ENCODE data around the gene ZSWIM6. TPM values are rescaled to one million over a fixed set of nuclear protein-coding genes. Genes with fewer than 3 reads are reported as not detected.

The ZSWIM6 gene
- total RNA-seq, 1 donor from 2014 or later, result 5.9 TPM

GRCh38 chr5:61582205-61582820, 250.3 kb downstream of the ZSWIM6 start:
- intact Hi-C loops (cut with micrococcal nuclease), result no loop called here

- intact Hi-C loops (cut with micrococcal nuclease), result no loop called here
These were observed 250.8 kb downstream of the ZSWIM6 start for GRCh38 chr5:61582887-61583286.

- intact Hi-C loops (cut with micrococcal nuclease), result no loop called here
These were observed 254.3 kb downstream of the ZSWIM6 start for GRCh38 chr5:61586096-61587084.

- intact Hi-C loops (cut with micrococcal nuclease), result no loop called here
These were observed 255.1 kb downstream of the ZSWIM6 start for GRCh38 chr5:61587125-61587524.

DNA sequence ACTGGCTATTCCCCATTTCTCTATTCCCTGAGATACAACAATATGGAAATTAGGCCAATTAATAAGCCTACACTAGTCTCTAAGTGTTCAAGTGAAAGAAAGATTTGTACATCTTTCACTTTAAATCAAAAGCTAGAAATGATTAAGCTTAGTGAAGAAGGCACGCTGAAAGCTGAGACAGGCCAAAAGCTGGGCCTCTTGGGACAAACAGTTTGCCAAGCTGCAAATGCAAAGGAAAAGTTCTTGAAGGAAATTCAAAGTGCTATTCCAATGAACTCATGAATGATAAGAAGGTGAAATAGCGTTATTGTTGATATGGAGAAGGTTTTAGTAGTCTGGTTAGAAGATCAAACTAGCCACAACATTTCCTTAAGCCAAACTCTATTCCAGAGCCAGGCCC, 256.2 kb downstream of the ZSWIM6 start:
- intact Hi-C loops (cut with micrococcal nuclease), result no loop called here

GRCh38 chr5:61589946-61590345, 257.9 kb downstream of the ZSWIM6 start:
- intact Hi-C loops (cut with micrococcal nuclease), result no loop called here

DNA sequence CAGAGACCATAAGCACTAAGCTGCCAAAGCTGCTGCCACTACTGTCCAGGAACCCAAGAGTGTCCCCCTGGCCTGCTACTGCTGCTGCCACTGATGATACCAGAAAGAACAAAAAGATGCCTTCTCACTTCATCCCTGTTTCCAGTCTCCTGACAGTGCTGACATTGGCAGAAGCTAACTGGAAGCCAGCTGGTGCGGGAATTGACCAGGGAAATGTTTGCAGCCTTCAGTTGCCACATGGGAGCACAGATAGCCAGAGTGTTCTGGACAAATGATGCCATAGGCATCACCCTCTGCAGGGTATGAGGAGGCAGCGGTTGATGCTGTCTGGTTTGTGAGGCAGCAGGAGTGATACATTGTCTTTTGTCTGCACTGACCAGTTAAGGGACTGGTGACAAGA, 258.4 kb downstream of the ZSWIM6 start:
- intact Hi-C loops (cut with micrococcal nuclease), result no loop called here

DNA sequence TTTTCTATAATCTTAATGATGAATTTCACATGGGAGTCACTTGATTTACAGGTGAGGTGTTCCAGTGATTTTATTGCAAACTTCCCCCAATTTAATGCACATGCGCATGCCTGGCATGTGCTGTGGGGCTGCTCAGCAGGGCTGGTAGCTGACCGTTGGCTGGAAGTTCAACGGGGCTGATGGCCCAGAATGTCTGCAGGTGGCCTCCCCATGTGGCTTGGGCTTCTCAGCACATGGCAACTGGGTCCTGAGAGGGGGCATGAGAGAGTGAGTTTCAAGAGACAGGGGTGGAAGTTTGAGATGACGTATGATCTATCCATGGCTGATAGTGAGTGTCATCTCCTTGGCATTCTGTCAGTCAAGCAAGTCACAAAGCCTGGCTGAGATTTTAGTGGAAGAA, 259.8 kb downstream of the ZSWIM6 start:
- intact Hi-C loops (cut with micrococcal nuclease), result no loop called here

DNA sequence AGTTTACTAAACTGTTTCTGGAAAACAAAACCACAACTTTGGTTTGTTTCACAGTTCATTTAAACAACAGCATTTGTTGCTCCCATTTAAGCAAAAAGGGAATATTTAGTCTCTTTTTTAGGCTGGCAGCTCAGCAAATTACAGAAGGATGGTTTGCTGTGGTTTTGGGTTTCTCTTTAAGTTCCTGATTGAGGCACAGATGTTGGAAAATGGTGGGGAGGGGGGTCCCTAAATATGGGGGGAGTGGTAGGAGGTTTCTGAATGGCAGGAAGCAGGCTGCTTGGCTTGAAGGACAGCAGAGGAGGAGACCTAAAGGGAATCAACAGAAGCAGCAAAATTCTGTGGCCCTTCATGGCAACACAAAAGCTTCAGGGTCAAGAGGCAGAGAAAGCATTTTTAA, 263.4 kb downstream of the ZSWIM6 start:
- intact Hi-C loops (cut with micrococcal nuclease), result no loop called here

Other genes with a start within 250 kb of the ZSWIM6 start
- 50.8 and 53.3 TPM in 2 replicates for gene SMIM15, start 169.8 kb upstream of the ZSWIM6 start, total RNA-seq

Measured in T-helper 1 cell treated with Interleukin-12 subunit alpha and Interleukin-12 subunit beta and Interleukin-4 antibody, amounts not matched to agents 30 ng/mL and 1 ng/mL, for 36 hours (primary cell).